Left cardiac atrium (tissue), 4 donors: ENCODE data around the gene RPP25L. TPM values are rescaled to one million over a fixed set of nuclear protein-coding genes. Genes with fewer than 3 reads are reported as not detected.
"Not testable (repeated sequence)": the region's sequence is repeated elsewhere in the genome, so short reads cannot be mapped to it uniquely, and the experiment has no call there.

Source experiments
- ATAC-seq, 2 donors: fragments of 200-7000 bp; cut with Tn5 transposase; one replicate each; pipeline ENCODE4 v1.9.1; 2020; ENCODE audit warnings: mild to moderate bottlenecking in 2 of 2, moderate library complexity in 2 of 2
- DNase-seq: peaks from one replicate; pipeline ENCODE4 v3.0.0-alpha.2; 2020
- intact Hi-C, 2 donors: fragments of 100-400 bp; cut with DNase I; formaldehyde crosslinking; loops; one replicate each; pipeline versions ENCODE4 v1.14.1 to v1.15.1; 2022 to 2023
- total RNA-seq, 2 donors: library from RNA; stranded (reverse); fragmentation: NEBNext Ultra II Directional; extraction: Animal tissue kit (Norgen Biotek cat#: 25700); gene quantifications; one replicate each; pipeline ENCODE4 v1.2.1, GENCODE V29; 2021
- donor health status: DM: no; HTN: yes; CAD: no.
- donor health status: DM: no; HTN: yes; CAD: no; lungs with severe emphysema.
- donor health status: DM: yes; HTN: yes; CAD: no.
- donor health status: Dilated cardiomyopathy.

Gene RPP25L
- total RNA-seq, 2 donors from 2014 or later, result 20.8 to 27.8 TPM

- DNase-seq, result no peak
- intact Hi-C loops, result no loop called here
- no peak for ATAC-seq
These were observed 30.8 kb upstream of the RPP25L start for GRCh38 chr9:34642679-34643078.

GRCh38 chr9:34639322-34639721, 27.4 kb upstream of the RPP25L start:
- DNase-seq, ATAC-seq, intact Hi-C loops: not testable (repeated sequence)

- no peak for DNase-seq
- intact Hi-C loops, result no loop called here
- ATAC-seq, result no peak
These were observed 26.2 kb upstream of the RPP25L start for GRCh38 chr9:34638138-34638445.

DNA sequence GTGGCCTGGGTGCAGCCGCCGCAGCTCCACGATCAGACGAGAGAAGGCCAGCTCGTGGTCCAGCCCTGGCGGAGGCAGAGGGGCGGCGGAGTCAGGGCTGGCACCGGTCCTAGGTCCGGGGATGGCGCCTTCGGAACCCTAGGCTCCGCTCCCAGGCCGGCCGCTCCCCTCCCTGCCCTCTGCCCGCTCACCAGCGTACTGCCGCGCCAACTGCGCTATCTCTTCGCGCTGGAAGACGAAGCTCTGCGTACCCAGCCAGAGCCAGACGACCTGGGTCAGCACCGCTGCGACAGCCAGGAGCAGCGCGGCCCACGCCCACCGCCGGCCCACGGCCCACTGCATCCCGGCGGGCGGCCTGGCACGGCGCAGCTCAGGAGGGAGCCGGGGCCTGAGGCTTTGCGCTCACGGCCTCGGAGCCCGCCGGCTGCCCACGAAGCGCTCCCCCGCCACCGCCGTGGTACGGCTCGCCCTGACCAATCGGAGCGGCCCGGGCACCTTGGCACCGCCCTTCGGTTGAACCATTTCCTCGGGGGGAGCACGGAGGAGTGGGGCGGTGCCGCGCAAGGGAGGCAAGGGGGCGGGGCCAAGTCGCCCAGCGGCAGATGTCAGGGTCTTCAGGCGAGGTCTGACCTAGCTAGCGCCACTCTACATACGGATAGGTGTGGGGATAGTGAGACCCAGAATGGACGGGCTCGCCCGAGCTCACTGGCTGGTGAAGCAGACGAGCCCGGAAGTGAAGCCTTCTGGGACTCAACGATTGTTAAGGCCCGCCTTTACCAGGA, 25.6 kb upstream of the RPP25L start, which contains the start of gene SIGMAR1:
TSS of gene SIGMAR1 (minus strand) at position 432 of the 782 bp plus-strand sequence. CDS start at position 342, 90 bp downstream.
- DNase-seq, result peak; percentile 95
- ATAC-seq, result peak; percentile 96 to 98
- intact Hi-C loops, result no loop called here

DNA sequence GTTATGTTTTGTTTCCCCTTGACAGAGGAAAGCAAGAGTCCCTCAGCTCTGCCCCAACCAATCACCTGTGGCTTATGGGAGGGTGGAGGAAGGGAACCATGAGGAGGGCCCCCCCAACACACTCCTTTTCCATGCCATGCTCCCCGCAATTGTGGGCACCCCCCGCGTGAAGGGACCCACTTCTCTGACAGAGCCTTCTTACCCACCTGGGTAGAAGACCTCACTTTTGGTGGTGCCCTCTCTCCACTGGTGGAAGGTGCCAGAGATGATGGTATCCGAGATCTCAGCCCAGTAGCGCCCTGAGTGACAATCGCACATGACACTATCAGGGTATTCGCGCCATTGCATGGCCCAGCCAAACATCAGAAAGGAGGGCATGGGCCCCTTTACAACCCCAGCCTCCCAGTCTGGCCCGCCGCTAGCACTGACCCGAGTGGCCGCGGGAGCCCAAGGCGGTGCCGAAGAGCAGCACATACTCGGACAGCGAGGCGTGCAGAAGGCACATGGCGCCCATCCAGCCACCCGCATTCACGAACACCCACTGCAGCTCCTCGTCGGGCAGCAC, 25.0 kb upstream of the RPP25L start:
- ATAC-seq (no peak), DNase-seq (no peak)
- intact Hi-C loops, result no loop called here

- intact Hi-C loops, result no loop called here
- no peak for DNase-seq
- ATAC-seq, result no peak
These were observed 23.7 kb upstream of the RPP25L start for GRCh38 chr9:34635556-34635955.

GRCh38 chr9:34634551-34635248, 22.8 kb upstream of the RPP25L start:
- no peak for DNase-seq
- intact Hi-C loops, result loop anchor here in 1 of 2 donors (1.0 kb wide), 1 partner anchor 21 kb away; no protein-coding TSS in a partner anchor
- ATAC-seq, result no peak

DNA sequence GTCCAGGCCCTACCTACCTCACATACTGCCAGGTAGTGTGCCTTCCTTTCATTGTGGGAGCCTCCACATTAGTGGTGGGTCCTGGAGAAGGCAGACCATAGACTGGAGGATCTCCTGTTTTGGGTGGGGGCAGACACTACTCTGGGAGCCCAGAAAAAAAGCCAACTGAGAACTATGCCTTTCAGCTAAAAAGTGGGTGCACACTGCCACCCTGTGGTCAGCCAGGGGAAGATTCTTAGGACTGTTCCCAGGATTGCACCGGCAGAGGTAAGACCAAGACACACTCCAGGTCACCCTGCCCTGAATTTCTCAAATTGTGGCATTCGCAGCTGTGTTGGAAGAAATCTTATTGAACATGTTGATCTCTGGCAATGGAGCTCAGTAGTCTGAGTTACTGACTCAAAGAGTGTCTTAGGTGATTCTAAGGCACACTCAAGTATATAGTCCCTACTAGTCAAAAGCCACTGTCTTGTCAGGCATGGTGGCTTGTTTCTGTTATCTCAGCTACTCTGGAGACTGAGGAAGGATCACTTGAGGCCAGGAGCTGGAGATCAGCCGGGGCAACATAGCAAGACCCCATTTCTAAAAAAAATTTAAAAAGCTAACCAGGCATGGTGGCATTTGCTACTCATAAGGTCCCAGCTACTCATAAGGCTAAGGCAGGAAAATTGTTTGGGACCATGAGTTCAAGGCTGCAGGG, 22.1 kb upstream of the RPP25L start:
- intact Hi-C loops, result loop anchor here in 1 of 2 donors (1.0 kb wide), 1 partner anchor 21 kb away; no protein-coding TSS in a partner anchor
- ATAC-seq, result peak; percentile 10 to 14
- DNase-seq, result no peak

GRCh38 chr9:34633166-34633565, 21.3 kb upstream of the RPP25L start:
- no peak for ATAC-seq
- DNase-seq, result no peak
- intact Hi-C loops, result no loop called here

GRCh38 chr9:34630402-34631154, 18.7 kb upstream of the RPP25L start:
- DNase-seq (no peak), ATAC-seq (peak in 1 of 2 donors; percentile 18)
- intact Hi-C loops, result no loop called here

GRCh38 chr9:34629491-34629808, 17.6 kb upstream of the RPP25L start:
- intact Hi-C loops, result no loop called here
- no peak for ATAC-seq
- no peak for DNase-seq

GRCh38 chr9:34628656-34629490, 17.0 kb upstream of the RPP25L start, which contains the start of gene ARID3C:
Gene ARID3C, minus strand, starts transcription at chr9:34629066. Its CDS starts 1,052 bp downstream, at chr9:34628014.
- peak; percentile 31 for DNase-seq

GRCh38 chr9:34627716-34628655, 16.1 kb upstream of the RPP25L start:
- DNase-seq (no peak), ATAC-seq (no peak)
- intact Hi-C loops, result no loop called here

More at GRCh38 chr9:34628656-34629490, 17.0 kb upstream of the RPP25L start, which contains the start of gene ARID3C:
- intact Hi-C loops, result no loop called here
- peak; percentile 75 to 83 for ATAC-seq

GRCh38 chr9:34625186-34625486, 13.2 kb upstream of the RPP25L start:
- ATAC-seq (no peak), DNase-seq (no peak)
- intact Hi-C loops, result no loop called here

- ATAC-seq (no peak), DNase-seq (no peak)
- intact Hi-C loops, result no loop called here
These were observed 12.7 kb upstream of the RPP25L start for GRCh38 chr9:34624475-34625185.
